ENCODE results near the gene C1orf87.

- TF ChIP-seq, protein P1, sequence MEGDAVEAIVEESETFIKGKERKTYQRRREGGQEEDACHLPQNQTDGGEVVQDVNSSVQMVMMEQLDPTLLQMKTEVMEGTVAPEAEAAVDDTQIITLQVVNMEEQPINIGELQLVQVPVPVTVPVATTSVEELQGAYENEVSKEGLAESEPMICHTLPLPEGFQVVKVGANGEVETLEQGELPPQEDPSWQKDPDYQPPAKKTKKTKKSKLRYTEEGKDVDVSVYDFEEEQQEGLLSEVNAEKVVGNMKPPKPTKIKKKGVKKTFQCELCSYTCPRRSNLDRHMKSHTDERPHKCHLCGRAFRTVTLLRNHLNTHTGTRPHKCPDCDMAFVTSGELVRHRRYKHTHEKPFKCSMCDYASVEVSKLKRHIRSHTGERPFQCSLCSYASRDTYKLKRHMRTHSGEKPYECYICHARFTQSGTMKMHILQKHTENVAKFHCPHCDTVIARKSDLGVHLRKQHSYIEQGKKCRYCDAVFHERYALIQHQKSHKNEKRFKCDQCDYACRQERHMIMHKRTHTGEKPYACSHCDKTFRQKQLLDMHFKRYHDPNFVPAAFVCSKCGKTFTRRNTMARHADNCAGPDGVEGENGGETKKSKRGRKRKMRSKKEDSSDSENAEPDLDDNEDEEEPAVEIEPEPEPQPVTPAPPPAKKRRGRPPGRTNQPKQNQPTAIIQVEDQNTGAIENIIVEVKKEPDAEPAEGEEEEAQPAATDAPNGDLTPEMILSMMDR (conservative IDR thresholded peaks at IDR 0.05; ENCODE audit: low read depth, low read length), result no peak
- no peak for TF ChIP-seq EZH2phosphoT487 (IDR thresholded peaks at IDR 0.05; ENCODE audit: borderline replicate concordance, low read length)
- TF ChIP-seq EZH2 (IDR thresholded peaks at IDR 0.05; ENCODE audit: low read length, unreplicated experiment), result no peak
Observed at GRCh38 chr1:60087681-60088080, 14.1 kb upstream of the C1orf87 start.
